Testis (tissue), 3 donors: ENCODE measurements around the gene CHST8. TPM values are rescaled to one million over a fixed set of nuclear protein-coding genes. Genes with fewer than 3 reads are reported as not detected.
A peak's percentile ranks its signal among the peaks of the same experiment; 100 is the strongest.
"Not testable (repeated sequence)": the region's sequence is repeated elsewhere in the genome, so short reads cannot be mapped to it uniquely, and the experiment has no call there.

Experiments
- DNase-seq: peaks from one replicate; pipeline ENCODE4 v3.0.0-alpha.2; 2019
- H3K27ac ChIP-seq, 2 donors: fragments of 200-600 bp; sonication (generic); one replicate each; pipeline ENCODE4 v1.5.1; 2019
- H3K27me3 ChIP-seq: fragments of 200-600 bp; sonication (generic); one replicate; pipeline ENCODE4 v1.5.1; 2019
- H3K36me3 ChIP-seq: fragments of 200-600 bp; sonication (generic); one replicate; pipeline ENCODE4 v1.5.1; 2017; ENCODE audit warnings: low read depth; ENCODE audit errors: missing control alignments
- H3K4me1 ChIP-seq: fragments of 200-600 bp; sonication (generic); one replicate; pipeline ENCODE4 v1.5.1; 2019
- H3K4me3 ChIP-seq, 2 donors: fragments of 200-600 bp; sonication (generic); one replicate each; pipeline ENCODE4 v1.5.1; 2017 to 2019
- H3K9me3 ChIP-seq: fragments of 200-600 bp; sonication (generic); one replicate; pipeline ENCODE4 v1.5.1; 2017
- CTCF ChIP-seq, 3 experiments: fragments of 450-650 bp in 2 of 3; fragments of 200-600 bp in 1 of 3; sonication (generic) in 1 of 3; IDR thresholded peaks; one replicate each; pipeline ENCODE4 v1.5.1; 2016 to 2019; ENCODE audit warnings: antibody characterized with exemption in 3 of 3, mild to moderate bottlenecking in 2 of 3, moderate library complexity in 1 of 3
- POLR2A ChIP-seq: fragments of 450-650 bp; IDR thresholded peaks from one replicate; pipeline ENCODE4 v1.6.1; 2017; ENCODE audit warnings: antibody characterized with exemption, mild to moderate bottlenecking, moderate library complexity
- WGBS, 2 donors: methylation state at CpG; one replicate each; pipeline ENCODE4 v1.1.5; 2018; 5-methylcytosine and 5-hydroxymethylcytosine counted together
- intact Hi-C: fragments of 100-400 bp; cut with DNase I; formaldehyde crosslinking; loops from one replicate; pipeline ENCODE4 v1.15.1; 2023; ENCODE audit warnings: low total_unique reads
- polyA plus RNA-seq: library from polyadenylated mRNA; stranded (reverse); fragments of 350-450 nt; fragmentation: Illumina TruSeq; extraction: RNeasy Lipid Tissue Mini Kit (QIAGEN cat#74804); gene quantifications from one replicate; pipeline ENCODE4 v1.2.3, GENCODE V29; 2014; ENCODE audit warnings: low read depth, low replicate concordance; ENCODE audit not compliant: insufficient read depth
- total RNA-seq, 2 donors: library from RNA; depleted of rRNA; stranded (reverse); fragments of >200 nt; gene quantifications; one replicate each; pipeline ENCODE4 v1.2.3, GENCODE V29; 2016

Gene CHST8
- total and polyA plus RNA-seq, 3 donors from 2014 or later = 0.75 to 0.93 (median 0.79) TPM

DNA sequence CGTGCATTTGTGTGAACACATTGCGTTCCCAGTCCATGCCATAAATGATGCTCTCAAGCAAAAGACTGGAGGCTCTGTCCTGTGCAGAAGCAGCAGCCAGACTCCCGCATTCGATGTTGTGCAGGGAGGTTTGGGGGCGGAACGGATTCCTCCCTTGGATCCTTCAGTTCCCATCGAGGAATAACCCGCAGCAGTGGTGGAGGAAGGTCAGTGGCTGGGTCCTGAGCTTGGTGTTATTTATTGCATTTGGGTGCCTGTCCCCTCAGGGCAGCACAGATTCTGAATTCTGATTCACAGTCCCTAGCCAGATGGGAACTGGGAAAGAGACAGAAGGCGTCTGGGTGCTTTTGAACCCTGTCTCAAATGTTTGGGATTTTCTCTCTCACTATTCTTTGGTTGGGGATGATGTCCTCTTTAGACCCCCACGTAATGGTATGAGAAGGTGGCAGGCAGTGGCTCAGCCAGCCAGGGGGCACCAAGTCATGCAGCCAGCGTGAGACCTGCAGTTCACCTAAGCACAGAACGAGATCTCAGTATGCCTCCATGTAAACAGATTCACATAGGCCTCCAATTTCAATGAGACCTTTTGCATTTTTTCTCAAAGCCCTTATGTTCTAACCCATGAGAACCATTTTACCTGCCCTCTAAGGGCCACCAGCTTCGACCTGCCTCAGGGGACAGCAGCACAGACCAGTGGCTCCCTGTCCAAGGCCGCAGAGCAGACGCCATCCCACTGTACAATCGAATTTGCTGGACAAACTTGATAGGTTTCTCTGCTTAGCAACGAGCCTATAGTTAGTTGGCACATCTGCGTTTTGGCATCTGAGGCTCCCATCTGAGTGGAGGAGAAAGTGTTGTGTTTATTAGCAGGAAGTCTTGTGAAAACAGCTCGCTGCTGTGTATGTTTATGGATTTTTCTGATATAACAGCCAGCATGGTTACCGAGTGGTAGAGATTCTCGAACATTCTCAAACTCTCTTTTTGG, 192.7 kb downstream of the CHST8 start:
- no peak for DNase-seq
- Histone ChIP-seq H3K4me1 (no peaks in the 10 kb centered on the region), H3K27ac (no peak overlapping the region), H3K36me3 (no peaks in the 10 kb centered on the region), H3K27me3 (no peaks in the 10 kb centered on the region), H3K4me3 (no peak overlapping the region), H3K9me3 (no peaks in the 10 kb centered on the region)
- intact Hi-C loops = no loop called here
- 76 to 80% methylated on average over 21 of the region's 21 CpGs for WGBS, 2 donors
- TF ChIP-seq POLR2A (no peak), CTCF (IDR thresholded peaks at IDR 0.05) (no peak)

DNA sequence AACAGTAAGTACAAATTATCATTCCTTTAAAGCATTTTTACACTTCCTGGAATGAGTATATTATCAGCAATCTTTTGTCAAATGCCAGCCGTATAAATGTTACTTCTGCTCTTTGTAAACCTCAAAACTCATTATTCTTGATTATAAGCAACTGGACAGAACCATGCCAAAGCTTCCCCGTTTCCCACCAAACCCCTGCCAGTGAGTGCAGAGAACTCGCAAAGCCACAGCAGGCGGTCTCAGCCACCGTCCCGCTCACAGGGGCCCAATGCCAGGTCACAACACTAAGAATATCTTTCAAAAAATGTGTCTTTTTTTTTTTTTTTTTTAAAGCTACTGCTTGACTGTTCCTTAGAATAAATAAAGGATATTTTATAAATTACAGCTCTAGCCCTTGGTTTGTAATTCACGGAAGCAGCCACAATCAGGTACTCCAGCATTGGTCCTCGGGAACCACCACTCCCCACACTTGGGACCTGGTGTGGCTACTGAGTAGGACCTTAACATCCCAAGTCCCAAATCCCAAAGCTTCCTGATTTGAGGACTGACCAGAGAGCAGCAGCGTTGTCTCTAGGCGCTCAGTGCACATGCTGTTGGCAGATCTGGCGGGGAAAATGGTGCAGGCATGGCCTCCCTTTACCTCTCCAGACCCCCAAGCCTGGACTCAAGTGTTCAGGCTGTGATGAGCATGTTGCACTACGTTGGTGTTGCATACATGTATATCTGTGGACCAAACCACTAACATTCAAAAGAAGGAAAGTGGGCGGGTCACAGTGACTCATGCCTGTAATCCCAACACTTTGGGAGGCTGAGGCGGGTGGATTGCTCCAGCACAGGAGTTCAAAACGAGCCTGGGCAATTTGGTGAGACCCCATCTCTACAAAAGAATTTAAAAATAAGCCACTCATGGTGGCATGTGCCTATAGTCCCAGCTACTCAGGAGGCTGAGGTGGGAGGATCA, 193.9 kb downstream of the CHST8 start:
- TF ChIP-seq POLR2A (no peak), CTCF (IDR thresholded peaks at IDR 0.05) (no peak)
- Histone ChIP-seq H3K36me3 (no peaks in the 10 kb centered on the region), H3K4me1 (peaks cover 5% of the 10 kb centered on the region), H3K27ac (no peak overlapping the region), H3K27me3 (no peaks in the 10 kb centered on the region), H3K4me3 (no peak overlapping the region), H3K9me3 (no peaks in the 10 kb centered on the region)
- no peak for DNase-seq
- intact Hi-C loops = no loop called here
- 75 to 81% methylated on average over 15 of the region's 15 CpGs for WGBS, 2 donors

GRCh38 chr19:33818411-33818810, 196.7 kb downstream of the CHST8 start:
- Histone ChIP-seq H3K27me3 (no peaks in the 10 kb centered on the region), H3K36me3 (no peaks in the 10 kb centered on the region), H3K4me1 (peaks cover 8% of the 10 kb centered on the region), H3K4me3 (no peak overlapping the region), H3K27ac (no peak overlapping the region), H3K9me3 (no peaks in the 10 kb centered on the region)
- intact Hi-C loops = no loop called here
- no peak for TF ChIP-seq CTCF (IDR thresholded peaks at IDR 0.05)
- no peak for TF ChIP-seq POLR2A
- no peak for DNase-seq
- WGBS, 2 donors = 82 to 94% methylated on average over 4 of the region's 4 CpGs

GRCh38 chr19:33819078-33819477, 197.3 kb downstream of the CHST8 start:
- H3K36me3 ChIP-seq, intact Hi-C loops, H3K4me3 ChIP-seq, H3K9me3 ChIP-seq, DNase-seq, H3K27me3 ChIP-seq, H3K4me1 ChIP-seq: not testable (repeated sequence)
- WGBS, 2 donors = 89% methylated on average over 7 of the region's 7 CpGs
- H3K27ac ChIP-seq = peak overlapping the region in 1 of 2 donors; percentile 0

DNA sequence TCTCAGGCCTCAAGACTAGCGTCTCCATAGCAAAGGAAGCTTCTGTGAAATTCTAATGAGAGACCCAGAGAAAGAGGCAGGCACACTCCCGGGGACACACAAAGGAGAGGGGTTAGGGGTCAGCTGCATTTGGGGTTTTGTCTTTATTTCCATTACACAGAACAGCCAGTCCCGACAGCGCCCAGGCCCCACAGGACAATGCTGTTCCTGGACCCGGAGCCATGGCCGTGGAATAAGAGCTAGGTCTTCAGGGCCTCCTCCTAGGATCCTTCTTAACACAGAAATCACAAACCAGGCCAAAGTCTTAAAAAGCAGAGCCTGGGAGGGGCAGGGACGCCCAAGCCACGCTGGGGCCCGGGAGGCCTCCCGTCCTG, 197.7 kb downstream of the CHST8 start:
- intact Hi-C loops = no loop called here
- Histone ChIP-seq H3K9me3 (no peaks in the 10 kb centered on the region), H3K4me3 (peak overlapping the region; percentile 29 to 51), H3K27ac (peak overlapping the region in 1 of 2 donors; percentile 0), H3K27me3 (no peaks in the 10 kb centered on the region), H3K36me3 (no peaks in the 10 kb centered on the region), H3K4me1 (peaks cover 8% of the 10 kb centered on the region)
- TF ChIP-seq POLR2A (no peak), CTCF (IDR thresholded peaks at IDR 0.05) (no peak)
- WGBS, 2 donors = 34 to 37% methylated on average over 8 to 10 of the region's 10 CpGs
- no peak for DNase-seq
